ENCODE measurements around the gene HOOK1.

The HOOK1 gene

GRCh38 chr1:59788825-59789224, 25.9 kb upstream of the HOOK1 start:
- H3K36me3 ChIP-seq (ENCODE audit: insufficient read depth, low read depth, low read length), result no peaks in the 10 kb centered on the region
- H3K4me1 ChIP-seq (ENCODE audit: insufficient read depth, low read length), result no peaks in the 10 kb centered on the region
- no peak overlapping the region for H3K4me3 ChIP-seq (ENCODE audit: low read length)
- H3K9me3 ChIP-seq (ENCODE audit: insufficient read depth, low read depth, low read length), result peaks cover 8% of the 10 kb centered on the region
- no peak overlapping the region for H3K9ac ChIP-seq (ENCODE audit: low read depth, low read length)
- no peak overlapping the region for H3K27ac ChIP-seq (ENCODE audit: low read length)
- H3K27me3 ChIP-seq (ENCODE audit: insufficient read depth, low read length), result no peaks in the 10 kb centered on the region

GRCh38 chr1:59798600-59798999, 16.1 kb upstream of the HOOK1 start:
- Histone ChIP-seq H3K4me3 (ENCODE audit: low read length) (no peak overlapping the region), H3K4me1 (ENCODE audit: insufficient read depth, low read length) (no peaks in the 10 kb centered on the region), H3K36me3 (ENCODE audit: insufficient read depth, low read depth, low read length) (no peaks in the 10 kb centered on the region), H3K27me3 (ENCODE audit: insufficient read depth, low read length) (no peaks in the 10 kb centered on the region), H3K9me3 (ENCODE audit: insufficient read depth, low read depth, low read length) (no peaks in the 10 kb centered on the region), H3K9ac (ENCODE audit: low read depth, low read length) (no peak overlapping the region), H3K27ac (ENCODE audit: low read length) (no peak overlapping the region)

GRCh38 chr1:59803458-59804038, 11.2 kb upstream of the HOOK1 start:
- Histone ChIP-seq H3K36me3 (ENCODE audit: insufficient read depth, low read depth, low read length) (no peaks in the 10 kb centered on the region), H3K4me3 (ENCODE audit: low read length) (no peak overlapping the region), H3K9me3 (ENCODE audit: insufficient read depth, low read depth, low read length) (no peaks in the 10 kb centered on the region), H3K27me3 (ENCODE audit: insufficient read depth, low read length) (no peaks in the 10 kb centered on the region; the same call in 1 of the 2 replicates), H3K27ac (ENCODE audit: low read length) (no peak overlapping the region), H3K9ac (ENCODE audit: low read depth, low read length) (no peak overlapping the region), H3K4me1 (ENCODE audit: insufficient read depth, low read length) (no peaks in the 10 kb centered on the region)

- no peak overlapping the region for H3K9ac ChIP-seq (ENCODE audit: low read depth, low read length)
- no peaks in the 10 kb centered on the region for H3K9me3 ChIP-seq (ENCODE audit: insufficient read depth, low read depth, low read length)
- no peaks in the 10 kb centered on the region for H3K4me1 ChIP-seq (ENCODE audit: insufficient read depth, low read length)
- no peaks in the 10 kb centered on the region for H3K36me3 ChIP-seq (ENCODE audit: insufficient read depth, low read depth, low read length)
- no peaks in the 10 kb centered on the region; the same call in 1 of the 2 replicates for H3K27me3 ChIP-seq (ENCODE audit: insufficient read depth, low read length)
- H3K27ac ChIP-seq (ENCODE audit: low read length), result no peak overlapping the region
- no peak overlapping the region for H3K4me3 ChIP-seq (ENCODE audit: low read length)
Measured at GRCh38 chr1:59804301-59804700, 10.4 kb upstream of the HOOK1 start.

- H3K9ac ChIP-seq (ENCODE audit: low read depth, low read length), result no peak overlapping the region
- no peak overlapping the region for H3K4me3 ChIP-seq (ENCODE audit: low read length)
- no peaks in the 10 kb centered on the region; the same call in 1 of the 2 replicates for H3K27me3 ChIP-seq (ENCODE audit: insufficient read depth, low read length)
- no peaks in the 10 kb centered on the region for H3K36me3 ChIP-seq (ENCODE audit: insufficient read depth, low read depth, low read length)
- no peak overlapping the region for H3K27ac ChIP-seq (ENCODE audit: low read length)
- no peaks in the 10 kb centered on the region for H3K9me3 ChIP-seq (ENCODE audit: insufficient read depth, low read depth, low read length)
- H3K4me1 ChIP-seq (ENCODE audit: insufficient read depth, low read length), result no peaks in the 10 kb centered on the region
Measured at GRCh38 chr1:59805554-59805953, 9.2 kb upstream of the HOOK1 start.

- no peaks in the 10 kb centered on the region for H3K9me3 ChIP-seq (ENCODE audit: insufficient read depth, low read depth, low read length)
- no peak overlapping the region for H3K27ac ChIP-seq (ENCODE audit: low read length)
- H3K36me3 ChIP-seq (ENCODE audit: insufficient read depth, low read depth, low read length), result no peaks in the 10 kb centered on the region
- H3K4me1 ChIP-seq (ENCODE audit: insufficient read depth, low read length), result peaks cover 13% of the 10 kb centered on the region; the same call in 1 of the 2 replicates
- H3K4me3 ChIP-seq (ENCODE audit: low read length), result peak overlapping the region; percentile 58; the same call in 1 of the 2 replicates
- H3K27me3 ChIP-seq (ENCODE audit: insufficient read depth, low read length), result peaks cover 22% of the 10 kb centered on the region
- 0 out of 2 replicates have a peak overlapping the region, but pooled peaks have one; percentile 28 for H3K9ac ChIP-seq (ENCODE audit: low read depth, low read length)
Measured at GRCh38 chr1:59814180-59814900, 409 bp upstream of the HOOK1 start.

- Histone ChIP-seq H3K9ac (ENCODE audit: low read depth, low read length) (peak overlapping the region; percentile 68; the same call in 1 of the 2 replicates), H3K27me3 (ENCODE audit: insufficient read depth, low read length) (peaks cover 22% of the 10 kb centered on the region), H3K36me3 (ENCODE audit: insufficient read depth, low read depth, low read length) (no peaks in the 10 kb centered on the region), H3K9me3 (ENCODE audit: insufficient read depth, low read depth, low read length) (no peaks in the 10 kb centered on the region), H3K4me1 (ENCODE audit: insufficient read depth, low read length) (peaks cover 13% of the 10 kb centered on the region; the same call in 1 of the 2 replicates), H3K27ac (ENCODE audit: low read length) (no peak overlapping the region), H3K4me3 (ENCODE audit: low read length) (peak overlapping the region; percentile 78)
Measured at GRCh38 chr1:59815892-59816291, 1.1 kb downstream of the HOOK1 start.

- Histone ChIP-seq H3K4me3 (ENCODE audit: low read length) (peak overlapping the region; percentile 78), H3K36me3 (ENCODE audit: insufficient read depth, low read depth, low read length) (no peaks in the 10 kb centered on the region), H3K27me3 (ENCODE audit: insufficient read depth, low read length) (peaks cover 22% of the 10 kb centered on the region), H3K27ac (ENCODE audit: low read length) (no peak overlapping the region), H3K4me1 (ENCODE audit: insufficient read depth, low read length) (peaks cover 13% of the 10 kb centered on the region; the same call in 1 of the 2 replicates), H3K9me3 (ENCODE audit: insufficient read depth, low read depth, low read length) (no peaks in the 10 kb centered on the region), H3K9ac (ENCODE audit: low read depth, low read length) (peak overlapping the region; percentile 68; the same call in 1 of the 2 replicates)
Measured at GRCh38 chr1:59816318-59816878, 1.6 kb downstream of the HOOK1 start.

- Histone ChIP-seq H3K4me3 (ENCODE audit: low read length) (no peak overlapping the region), H3K27me3 (ENCODE audit: insufficient read depth, low read length) (peaks cover 22% of the 10 kb centered on the region), H3K9me3 (ENCODE audit: insufficient read depth, low read depth, low read length) (no peaks in the 10 kb centered on the region), H3K9ac (ENCODE audit: low read depth, low read length) (no peak overlapping the region), H3K36me3 (ENCODE audit: insufficient read depth, low read depth, low read length) (peaks cover 7% of the 10 kb centered on the region; the same call in 1 of the 2 replicates), H3K4me1 (ENCODE audit: insufficient read depth, low read length) (peaks cover 13% of the 10 kb centered on the region; the same call in 1 of the 2 replicates), H3K27ac (ENCODE audit: low read length) (no peak overlapping the region)
Measured at GRCh38 chr1:59819566-59820438, 5.1 kb downstream of the HOOK1 start.

- Histone ChIP-seq H3K9ac (ENCODE audit: low read depth, low read length) (no peak overlapping the region), H3K36me3 (ENCODE audit: insufficient read depth, low read depth, low read length) (peaks cover 4% of the 10 kb centered on the region; the same call in 1 of the 2 replicates), H3K27me3 (ENCODE audit: insufficient read depth, low read length) (no peaks in the 10 kb centered on the region), H3K4me3 (ENCODE audit: low read length) (no peak overlapping the region), H3K4me1 (ENCODE audit: insufficient read depth, low read length) (no peaks in the 10 kb centered on the region), H3K27ac (ENCODE audit: low read length) (no peak overlapping the region), H3K9me3 (ENCODE audit: insufficient read depth, low read depth, low read length) (no peaks in the 10 kb centered on the region)
Measured at GRCh38 chr1:59827055-59827643, 12.4 kb downstream of the HOOK1 start.

GRCh38 chr1:59828160-59828559, 13.4 kb downstream of the HOOK1 start:
- Histone ChIP-seq H3K4me1 (ENCODE audit: insufficient read depth, low read length) (no peaks in the 10 kb centered on the region), H3K9ac (ENCODE audit: low read depth, low read length) (no peak overlapping the region), H3K9me3 (ENCODE audit: insufficient read depth, low read depth, low read length) (no peaks in the 10 kb centered on the region), H3K4me3 (ENCODE audit: low read length) (no peak overlapping the region), H3K36me3 (ENCODE audit: insufficient read depth, low read depth, low read length) (no peaks in the 10 kb centered on the region; the same call in 1 of the 2 replicates), H3K27ac (ENCODE audit: low read length) (no peak overlapping the region), H3K27me3 (ENCODE audit: insufficient read depth, low read length) (no peaks in the 10 kb centered on the region)

Measured in iPS-20b (cell line).